HCT116 (cell line): ENCODE data around the gene PCDH1.

Experiments
- CTCF ChIP-seq, 3 experiments: fragments of 200-600 bp in 1 of 3; sonication (generic) in 1 of 3; IDR thresholded peaks in 2 of 3; conservative IDR thresholded peaks in 1 of 3; 2 replicates each; pipeline ENCODE4 v1.5.1; 2012 to 2017; ENCODE audit warnings: low read depth in 2 of 3, low read length in 2 of 3, antibody characterized with exemption in 1 of 3, borderline replicate concordance in 1 of 3, control low read depth in 1 of 3, mild to moderate bottlenecking in 1 of 3, mixed read lengths in 1 of 3, mixed run types in 1 of 3, moderate library complexity in 1 of 3; ENCODE audit not compliant: insufficient read depth in 1 of 3
- EZH2 ChIP-seq: fragments of 200-600 bp; sonication (generic); IDR thresholded peaks from 2 replicates; pipeline ENCODE4 v1.6.1; 2017; ENCODE audit warnings: antibody characterized with exemption, mixed run types
- FOSL1 ChIP-seq: IDR thresholded peaks from 2 replicates; pipeline ENCODE4 v1.6.1; 2012; ENCODE audit warnings: low read depth
- POLR2A ChIP-seq: IDR thresholded peaks from 2 replicates; pipeline ENCODE4 v1.7.0; 2011; ENCODE audit warnings: borderline replicate concordance; ENCODE audit not compliant: insufficient read depth, insufficient read length; ENCODE audit errors: extremely low read depth
- SIN3A ChIP-seq: IDR thresholded peaks from 2 replicates; pipeline ENCODE4 v1.6.1; 2012; ENCODE audit warnings: low read depth
- SRF ChIP-seq: IDR thresholded peaks from 2 replicates; pipeline ENCODE4 v1.6.1; 2012; ENCODE audit warnings: low read depth
- ZBTB33 ChIP-seq: IDR thresholded peaks from 2 replicates; pipeline ENCODE4 v1.6.1; 2011; ENCODE audit warnings: mild to moderate bottlenecking, low read length, moderate library complexity; ENCODE audit not compliant: insufficient replicate concordance; ENCODE audit errors: extremely low read depth

GRCh38 chr5:141811287-141812155, 66.7 kb downstream of the PCDH1 start:
- TF ChIP-seq CTCF (IDR thresholded peaks at IDR 0.05 in 2 of 3, conservative IDR thresholded peaks at IDR 0.05 in 1 of 3; ENCODE audit: borderline replicate concordance in 1 of 3, insufficient read depth in 1 of 3, low read depth in 2 of 3, low read length in 2 of 3) (peak; percentile 13 to 88 (median 81); a peak in 5 of 6 replicates), SRF (no peak), EZH2 (no peak), ZBTB33 (no peak), POLR2A (no peak), FOSL1 (no peak), SIN3A (no peak)
